Osteoblast (primary cell): Measurements from ENCODE around the gene MEPCE. TPM values are rescaled to one million over a fixed set of nuclear protein-coding genes. Genes with fewer than 3 reads are reported as not detected.
A peak's percentile ranks its signal among the peaks of the same experiment; 100 is the strongest.

ENCODE experiments used
- DNase-seq: peaks from one replicate; pipeline ENCODE4 v3.0.0; 2011; ENCODE audit warnings: low spot score, mixed read lengths; ENCODE audit not compliant: insufficient read length; ENCODE audit errors: missing footprints
- H2AFZ ChIP-seq: 2 replicates; pipeline ENCODE4 v1.6.0; 2011; ENCODE audit warnings: mild to moderate bottlenecking, low read length
- H3K27ac ChIP-seq: 2 replicates; pipeline ENCODE4 v1.5.1; 2011; ENCODE audit warnings: mild to moderate bottlenecking, low read depth, low read length, moderate library complexity
- H3K27me3 ChIP-seq: 2 replicates; pipeline ENCODE4 v1.6.0; 2012; ENCODE audit warnings: mild to moderate bottlenecking, control low read depth, inconsistent platforms, low read length, moderate library complexity; ENCODE audit not compliant: insufficient read depth
- H3K36me3 ChIP-seq: 2 replicates; pipeline ENCODE4 v1.5.1; 2011; ENCODE audit warnings: mild to moderate bottlenecking, low read length, control low read depth, moderate library complexity; ENCODE audit not compliant: insufficient read depth
- H3K4me1 ChIP-seq: 2 replicates; pipeline ENCODE4 v1.5.1; 2011; ENCODE audit warnings: mild to moderate bottlenecking, low read length, control low read depth, moderate library complexity; ENCODE audit not compliant: insufficient read depth
- H3K4me2 ChIP-seq: 2 replicates; pipeline ENCODE4 v1.6.0; 2011; ENCODE audit warnings: mild to moderate bottlenecking, low read length; ENCODE audit not compliant: insufficient read depth
- H3K4me3 ChIP-seq: fragments of 200-600 bp; sonication (generic); 3 replicates; pipeline ENCODE4 v1.5.1; 2012; ENCODE audit warnings: mild to moderate bottlenecking, low read length, inconsistent platforms; ENCODE audit not compliant: insufficient read depth
- H3K79me2 ChIP-seq: 2 replicates; pipeline ENCODE4 v1.6.0; 2012; ENCODE audit warnings: mild to moderate bottlenecking, low read length, control low read depth, inconsistent platforms; ENCODE audit not compliant: insufficient read depth
- H3K9me3 ChIP-seq: 2 replicates; pipeline ENCODE4 v1.5.1; 2011; ENCODE audit warnings: low read depth, low read length, control low read depth
- H4K20me1 ChIP-seq: 2 replicates; pipeline ENCODE4 v1.6.0; 2012; ENCODE audit warnings: mild to moderate bottlenecking, low read length, control low read depth; ENCODE audit not compliant: insufficient read depth
- total RNA-seq: library from RNA; depleted of rRNA; stranded (reverse); fragments of >200 nt; gene quantifications from 2 replicates; pipeline ENCODE4 v1.2.3, GENCODE V29; 2012
- TF ChIP-seq, protein P1 (sequence below): IDR thresholded peaks from 2 replicates; pipeline ENCODE4 v1.5.1; 2011; ENCODE audit warnings: mild to moderate bottlenecking, low read depth, low read length, moderate library complexity; ENCODE audit errors: extremely low read depth

The MEPCE gene
- total RNA-seq, 1 donor = 29.7 TPM

DNA sequence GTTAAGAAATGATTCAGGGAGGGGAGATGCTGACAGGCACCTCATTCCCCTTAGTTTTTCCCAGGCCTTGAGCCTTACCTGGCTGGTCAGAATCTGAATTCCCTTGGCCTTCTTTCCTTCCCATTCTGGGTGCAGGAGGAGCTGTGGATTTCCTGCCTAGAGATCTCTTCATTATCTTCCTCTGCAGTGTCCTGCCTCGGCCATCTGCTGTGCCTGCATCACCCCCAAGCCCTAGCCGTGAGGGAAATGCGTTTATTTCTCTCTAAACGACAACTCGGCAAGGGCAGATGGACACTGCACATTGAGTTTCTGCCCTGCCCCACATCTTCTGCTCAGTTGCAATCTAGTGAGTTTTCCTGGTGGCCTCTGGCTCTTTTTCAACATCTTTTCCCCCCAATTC, 27.8 kb upstream of the MEPCE start:
- Histone ChIP-seq H2AFZ (no peak overlapping the region), H3K4me3 (no peak overlapping the region), H3K4me2 (no peak overlapping the region), H3K79me2 (no peaks in the 10 kb centered on the region), H3K36me3 (no peaks in the 10 kb centered on the region), H4K20me1 (no peaks in the 10 kb centered on the region), H3K9me3 (no peaks in the 10 kb centered on the region), H3K4me1 (no peaks in the 10 kb centered on the region), H3K27me3 (peaks cover 15% of the 10 kb centered on the region), H3K27ac (no peak overlapping the region)
- no peak for DNase-seq
- TF ChIP-seq, protein P1, sequence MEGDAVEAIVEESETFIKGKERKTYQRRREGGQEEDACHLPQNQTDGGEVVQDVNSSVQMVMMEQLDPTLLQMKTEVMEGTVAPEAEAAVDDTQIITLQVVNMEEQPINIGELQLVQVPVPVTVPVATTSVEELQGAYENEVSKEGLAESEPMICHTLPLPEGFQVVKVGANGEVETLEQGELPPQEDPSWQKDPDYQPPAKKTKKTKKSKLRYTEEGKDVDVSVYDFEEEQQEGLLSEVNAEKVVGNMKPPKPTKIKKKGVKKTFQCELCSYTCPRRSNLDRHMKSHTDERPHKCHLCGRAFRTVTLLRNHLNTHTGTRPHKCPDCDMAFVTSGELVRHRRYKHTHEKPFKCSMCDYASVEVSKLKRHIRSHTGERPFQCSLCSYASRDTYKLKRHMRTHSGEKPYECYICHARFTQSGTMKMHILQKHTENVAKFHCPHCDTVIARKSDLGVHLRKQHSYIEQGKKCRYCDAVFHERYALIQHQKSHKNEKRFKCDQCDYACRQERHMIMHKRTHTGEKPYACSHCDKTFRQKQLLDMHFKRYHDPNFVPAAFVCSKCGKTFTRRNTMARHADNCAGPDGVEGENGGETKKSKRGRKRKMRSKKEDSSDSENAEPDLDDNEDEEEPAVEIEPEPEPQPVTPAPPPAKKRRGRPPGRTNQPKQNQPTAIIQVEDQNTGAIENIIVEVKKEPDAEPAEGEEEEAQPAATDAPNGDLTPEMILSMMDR = no peak

GRCh38 chr7:100402241-100402640, 27.4 kb upstream of the MEPCE start:
- Histone ChIP-seq H3K4me1 (peaks cover 4% of the 10 kb centered on the region), H2AFZ (no peak overlapping the region), H3K79me2 (no peaks in the 10 kb centered on the region), H3K27ac (no peak overlapping the region), H3K9me3 (no peaks in the 10 kb centered on the region), H3K4me3 (no peak overlapping the region), H3K27me3 (peaks cover 17% of the 10 kb centered on the region), H4K20me1 (peaks cover 2% of the 10 kb centered on the region), H3K4me2 (no peak overlapping the region), H3K36me3 (no peaks in the 10 kb centered on the region)
- DNase-seq = no peak
- TF ChIP-seq, protein P1 = no peak

DNA sequence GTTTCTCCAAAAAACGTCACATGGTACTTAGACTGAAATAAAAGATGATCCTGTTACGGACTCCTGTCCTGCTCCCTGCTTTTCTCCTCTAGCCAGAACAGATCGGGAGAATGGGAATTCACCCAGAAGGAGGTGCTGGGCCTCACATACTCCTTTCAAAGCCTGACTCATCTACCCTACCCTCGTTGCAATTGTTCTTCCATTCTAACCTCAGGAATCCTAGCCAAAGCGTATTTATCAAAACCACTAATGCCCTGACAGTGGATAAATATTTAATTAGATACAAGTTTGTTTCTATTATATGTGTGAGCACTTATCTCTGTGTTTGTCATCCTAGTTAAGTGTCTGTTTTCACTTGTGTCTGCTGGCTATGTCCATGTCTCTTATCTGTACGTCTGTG, 22.9 kb upstream of the MEPCE start:
- no peak for DNase-seq
- H3K9me3 ChIP-seq = no peaks in the 10 kb centered on the region
- no peaks in the 10 kb centered on the region for H3K79me2 ChIP-seq
- no peak overlapping the region for H2AFZ ChIP-seq
- H3K4me2 ChIP-seq = no peak overlapping the region
- no peaks in the 10 kb centered on the region for H3K36me3 ChIP-seq
- H4K20me1 ChIP-seq = peaks cover 2% of the 10 kb centered on the region
- peaks cover 14% of the 10 kb centered on the region for H3K27me3 ChIP-seq
- TF ChIP-seq, protein P1 = no peak
- no peak overlapping the region for H3K4me3 ChIP-seq
- H3K27ac ChIP-seq = no peak overlapping the region
- peaks cover 5% of the 10 kb centered on the region for H3K4me1 ChIP-seq

DNA sequence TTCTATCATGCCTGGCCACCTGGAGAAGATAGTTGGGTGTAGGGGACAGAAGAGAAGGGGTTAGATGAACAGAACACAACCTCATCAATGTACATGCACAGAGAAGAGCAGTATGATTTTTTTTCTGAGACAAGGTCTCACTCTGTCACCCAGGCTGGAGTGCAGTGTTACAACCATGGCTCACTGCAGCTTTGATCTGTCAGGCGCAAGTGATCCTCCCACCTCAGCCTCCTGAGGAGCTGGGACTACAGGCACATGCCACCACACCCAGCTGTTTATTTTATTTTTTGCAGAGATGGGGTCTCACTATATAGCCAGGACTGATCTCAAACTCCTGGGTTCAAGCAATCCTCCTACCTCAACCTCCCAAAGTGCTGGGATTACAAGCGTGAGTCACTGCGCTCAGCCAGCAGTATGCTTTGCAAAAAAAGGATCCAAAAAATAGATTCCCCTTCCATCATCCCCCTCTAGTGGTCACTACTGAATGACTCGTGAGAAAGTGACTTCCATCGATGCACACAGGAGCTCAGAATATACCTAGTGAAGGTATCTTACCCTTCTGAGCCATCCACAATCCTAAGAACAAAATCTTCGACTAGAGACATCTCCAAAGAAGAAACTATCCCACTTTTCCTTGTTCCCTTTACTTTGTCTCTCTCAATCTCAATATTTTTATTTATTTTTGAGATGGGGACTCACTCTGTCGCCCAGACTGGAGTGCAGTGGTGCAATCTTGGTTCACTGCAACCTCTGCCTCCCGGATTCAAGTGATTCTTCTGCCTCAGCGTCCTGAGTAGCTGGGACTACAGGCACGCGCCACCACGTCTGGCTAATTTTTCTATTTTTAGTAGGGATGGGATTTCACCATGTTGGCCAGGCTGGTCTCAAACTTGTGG, 22.1 kb upstream of the MEPCE start:
- H3K27ac ChIP-seq = no peak overlapping the region
- no peak overlapping the region for H2AFZ ChIP-seq
- peaks cover 2% of the 10 kb centered on the region for H4K20me1 ChIP-seq
- H3K4me3 ChIP-seq = no peak overlapping the region
- TF ChIP-seq, protein P1 = peak; percentile 68
- H3K4me2 ChIP-seq = no peak overlapping the region
- no peaks in the 10 kb centered on the region for H3K79me2 ChIP-seq
- H3K9me3 ChIP-seq = no peaks in the 10 kb centered on the region
- peaks cover 14% of the 10 kb centered on the region for H3K27me3 ChIP-seq
- no peaks in the 10 kb centered on the region for H3K36me3 ChIP-seq
- peaks cover 5% of the 10 kb centered on the region for H3K4me1 ChIP-seq
- DNase-seq = no peak
